ENCODE data around the gene HLA-F. TPM values are rescaled to one million over a fixed set of nuclear protein-coding genes. Genes with fewer than 3 reads are reported as not detected.
A peak's percentile ranks its signal among the peaks of the same experiment; 100 is the strongest.

The HLA-F gene
- total RNA-seq, 1 donor from 2014 or later = 736 TPM

DNA sequence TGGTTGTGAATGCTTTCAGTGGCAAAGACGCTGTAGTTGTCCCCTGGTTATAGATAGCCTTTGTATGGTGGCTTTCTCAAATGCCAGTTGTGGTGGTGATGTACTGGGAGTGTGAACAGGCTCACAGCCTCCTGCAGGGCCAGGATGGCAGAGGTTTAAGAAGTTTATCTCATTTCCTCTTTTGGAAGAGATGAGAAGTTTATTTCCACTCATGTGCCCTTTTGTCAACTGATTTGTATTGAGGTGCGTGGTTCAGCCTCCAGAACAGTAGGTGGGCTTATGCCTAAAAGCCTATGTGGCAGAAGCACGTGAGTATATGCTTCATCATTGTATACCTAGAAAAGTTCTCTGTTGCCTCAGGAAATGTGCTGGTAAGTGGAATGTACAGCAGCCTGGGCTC lies 28.6 kb upstream of the HLA-F start:
- peaks cover 4% of the 10 kb centered on the region for H3K4me1 Mint-ChIP-seq
- POLR2A ChIA-PET = interaction anchor here (0.7 kb wide), 2 partner anchors 9 to 35 kb away, joined by 3 to 5 read pairs; no protein-coding TSS in a partner anchor

DNA sequence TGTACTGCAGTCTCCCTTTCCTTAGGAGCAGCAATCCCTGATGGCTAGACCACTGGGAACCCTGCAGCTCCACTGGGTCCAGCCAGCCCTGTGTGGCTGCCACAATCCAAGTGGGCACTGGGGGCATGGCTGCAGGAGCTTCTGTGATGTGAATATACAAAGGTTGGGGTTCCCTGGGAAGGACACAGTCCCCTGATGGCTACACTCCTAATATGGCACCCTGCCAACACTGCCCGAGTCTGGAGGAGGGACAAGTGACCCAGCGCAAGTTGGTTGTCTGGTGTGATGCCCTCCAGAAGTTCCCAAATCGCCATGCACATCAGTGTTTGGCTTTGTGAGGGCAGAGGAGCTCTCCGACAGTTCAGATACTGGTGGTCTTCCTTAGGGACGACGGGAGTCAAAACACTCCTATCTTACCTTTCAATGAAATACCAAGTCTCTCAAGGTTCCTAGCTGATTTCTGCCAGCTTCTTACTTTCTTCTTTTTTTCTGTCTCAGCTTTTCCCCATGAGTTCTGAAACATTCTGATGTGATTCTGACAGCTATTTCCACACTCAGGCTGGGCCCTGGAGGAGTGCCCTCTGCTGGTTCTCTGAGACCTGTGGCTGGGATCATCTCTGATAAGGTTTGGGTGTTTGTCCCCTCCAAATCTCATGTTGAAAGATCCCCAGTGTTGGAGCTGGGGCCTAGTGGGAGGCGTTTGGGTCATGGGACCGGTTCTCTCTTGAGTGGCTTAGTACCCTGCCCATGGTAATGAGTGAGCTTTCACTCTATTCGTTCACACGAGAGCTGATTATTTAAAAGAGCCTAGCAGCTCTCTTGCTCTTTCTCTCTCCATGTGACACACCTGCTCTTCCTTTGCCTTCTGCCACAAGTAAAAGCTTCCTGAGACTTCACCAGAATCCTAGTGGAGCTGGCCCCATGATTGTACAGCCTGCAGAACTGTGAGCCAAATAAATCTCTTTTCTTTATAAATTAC lies 26.8 kb upstream of the HLA-F start:
- TF ChIP-seq, protein P1, sequence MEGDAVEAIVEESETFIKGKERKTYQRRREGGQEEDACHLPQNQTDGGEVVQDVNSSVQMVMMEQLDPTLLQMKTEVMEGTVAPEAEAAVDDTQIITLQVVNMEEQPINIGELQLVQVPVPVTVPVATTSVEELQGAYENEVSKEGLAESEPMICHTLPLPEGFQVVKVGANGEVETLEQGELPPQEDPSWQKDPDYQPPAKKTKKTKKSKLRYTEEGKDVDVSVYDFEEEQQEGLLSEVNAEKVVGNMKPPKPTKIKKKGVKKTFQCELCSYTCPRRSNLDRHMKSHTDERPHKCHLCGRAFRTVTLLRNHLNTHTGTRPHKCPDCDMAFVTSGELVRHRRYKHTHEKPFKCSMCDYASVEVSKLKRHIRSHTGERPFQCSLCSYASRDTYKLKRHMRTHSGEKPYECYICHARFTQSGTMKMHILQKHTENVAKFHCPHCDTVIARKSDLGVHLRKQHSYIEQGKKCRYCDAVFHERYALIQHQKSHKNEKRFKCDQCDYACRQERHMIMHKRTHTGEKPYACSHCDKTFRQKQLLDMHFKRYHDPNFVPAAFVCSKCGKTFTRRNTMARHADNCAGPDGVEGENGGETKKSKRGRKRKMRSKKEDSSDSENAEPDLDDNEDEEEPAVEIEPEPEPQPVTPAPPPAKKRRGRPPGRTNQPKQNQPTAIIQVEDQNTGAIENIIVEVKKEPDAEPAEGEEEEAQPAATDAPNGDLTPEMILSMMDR (IDR thresholded peaks at IDR 0.05) = no peak
- DNase-seq = no peak

More for the DNA sequence above, 28.6 kb upstream of the HLA-F start:
- Mint-ChIP-seq H3K9me3 (peaks cover 4% of the 10 kb centered on the region), H3K4me3 (no peak overlapping the region), H3K36me3 (ENCODE audit: low read depth) (peaks cover 2% of the 10 kb centered on the region), H3K27me3 (peaks cover 1% of the 10 kb centered on the region), H3K27ac (no peak overlapping the region)
- ATAC-seq (ENCODE audit: low read depth) (no peak), DNase-seq (no peak)
- CTCF ChIA-PET = no interaction called here
- TF ChIP-seq, protein P1 (IDR thresholded peaks at IDR 0.05) = no peak
- intact Hi-C loops (cut with micrococcal nuclease) = no loop called here

DNA sequence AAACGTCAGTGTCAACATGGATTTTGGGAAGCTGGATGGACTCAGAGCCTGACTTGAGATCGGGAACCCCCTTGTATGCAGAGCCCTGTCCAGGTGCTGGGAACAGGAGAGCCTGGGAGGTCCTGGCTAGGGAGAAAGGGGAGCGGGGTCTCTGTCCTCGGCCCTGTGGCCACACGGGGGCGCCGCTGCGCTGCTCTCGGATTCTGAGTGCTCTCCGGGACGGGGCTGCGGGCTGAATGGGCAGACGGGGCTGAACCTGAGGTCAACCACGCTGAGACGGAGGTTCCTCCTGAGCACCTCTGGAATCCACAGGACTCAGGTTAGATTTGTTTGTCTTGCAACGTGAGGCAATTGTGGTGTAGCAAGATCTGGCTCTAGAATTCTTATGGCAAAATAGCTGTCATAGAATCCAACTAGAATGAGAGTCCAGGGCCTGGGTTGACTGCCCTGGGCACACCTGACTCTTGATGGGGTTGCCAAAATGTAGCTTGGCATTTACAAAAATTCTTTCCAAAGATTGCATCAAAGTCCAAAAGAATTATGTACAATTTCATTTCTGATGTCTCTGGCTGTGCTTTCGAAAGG lies 20.6 kb upstream of the HLA-F start:
- no peak overlapping the region for H3K27ac Mint-ChIP-seq
- ATAC-seq (ENCODE audit: low read depth) (no peak), DNase-seq (peak; percentile 31)
- ChIA-PET CTCF (interaction anchor here (1.0 to 1.1 kb wide), 3 partner anchors 36 to 132 kb away, joined by 3 to 9 read pairs (median 3); no protein-coding TSS in a partner anchor), POLR2A (no interaction called here)
- H3K4me3 Mint-ChIP-seq = no peak overlapping the region
- no peaks in the 10 kb centered on the region for H3K4me1 Mint-ChIP-seq
- H3K9me3 Mint-ChIP-seq = no peaks in the 10 kb centered on the region
- no peaks in the 10 kb centered on the region for H3K36me3 Mint-ChIP-seq (ENCODE audit: low read depth)
- H3K27me3 Mint-ChIP-seq = peaks cover 31% of the 10 kb centered on the region
- intact Hi-C loops (cut with micrococcal nuclease) = no loop called here
- TF ChIP-seq, protein P1 (IDR thresholded peaks at IDR 0.05) = no peak

More for the DNA sequence above, 26.8 kb upstream of the HLA-F start:
- intact Hi-C loops (cut with micrococcal nuclease) = no loop called here
- H3K27ac Mint-ChIP-seq = no peak overlapping the region
- H3K4me3 Mint-ChIP-seq = no peak overlapping the region
- H3K9me3 Mint-ChIP-seq = peaks cover 4% of the 10 kb centered on the region
- CTCF ChIA-PET = interaction anchor here (1.3 to 1.9 kb wide), 3 partner anchors 9 to 42 kb away, joined by 4 to 9 read pairs (median 4); no protein-coding TSS in a partner anchor
- peaks cover 2% of the 10 kb centered on the region for H3K36me3 Mint-ChIP-seq (ENCODE audit: low read depth)
- ATAC-seq (ENCODE audit: low read depth) = peak; percentile 42
- H3K27me3 Mint-ChIP-seq = peaks cover 5% of the 10 kb centered on the region
- peaks cover 4% of the 10 kb centered on the region for H3K4me1 Mint-ChIP-seq
- POLR2A ChIA-PET = interaction anchor here (0.6 to 1.0 kb wide), 3 partner anchors 13 to 46 kb away, joined by 3 to 10 read pairs (median 6); no protein-coding TSS in a partner anchor

DNA sequence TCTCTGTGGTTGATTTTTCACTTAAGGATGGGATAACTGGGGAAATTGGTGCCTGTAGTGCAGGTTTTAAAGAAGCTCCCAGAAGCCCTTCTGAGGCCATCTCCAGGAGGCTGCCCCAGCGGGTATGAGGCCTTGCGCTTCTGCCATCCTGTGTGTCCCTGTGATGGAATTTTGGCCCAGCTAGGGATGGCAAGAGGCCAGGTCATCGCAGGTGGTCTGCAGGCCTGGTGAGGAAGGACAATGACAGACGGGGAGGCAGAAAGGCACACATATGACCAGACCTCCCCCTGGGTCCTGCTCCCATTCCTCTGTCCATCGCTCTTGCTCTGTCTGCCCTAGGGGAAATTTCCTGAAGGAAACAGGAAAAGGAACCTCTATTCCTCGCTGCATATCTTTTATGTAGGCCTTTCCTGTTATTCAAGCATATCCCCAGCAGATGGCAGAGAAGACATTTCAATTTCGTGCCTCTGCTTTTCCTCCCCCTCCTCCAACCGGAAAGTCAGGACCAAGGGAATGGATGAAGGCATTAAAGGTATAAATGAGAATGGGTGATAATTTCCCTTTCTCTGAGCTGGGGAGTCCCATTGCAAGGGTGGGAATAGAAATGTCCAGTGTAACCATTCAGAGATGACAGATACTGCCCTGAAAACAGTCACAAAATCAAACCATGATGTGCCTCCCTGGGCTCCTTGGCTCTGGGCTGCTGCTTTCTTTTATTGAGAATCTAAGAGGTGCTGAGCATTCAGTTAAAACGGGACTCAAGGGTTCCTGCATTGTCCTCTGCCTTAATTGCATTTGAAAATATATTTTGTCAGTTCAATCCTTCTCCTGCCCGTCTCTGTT lies 17.6 kb upstream of the HLA-F start:
- DNase-seq (no peak), ATAC-seq (ENCODE audit: low read depth) (no peak)
- intact Hi-C loops (cut with micrococcal nuclease) = loop anchor here (1.0 kb wide), 2 partner anchors 48 to 130 kb away; no protein-coding TSS in a partner anchor
- H3K4me3 Mint-ChIP-seq = no peak overlapping the region
- CTCF ChIA-PET = interaction anchor here (0.9 to 3.4 kb wide), 7 partner anchors 9 to 129 kb away, joined by 3 to 17 read pairs (median 5); no protein-coding TSS in a partner anchor
- TF ChIP-seq, protein P1 (IDR thresholded peaks at IDR 0.05) = no peak
- no peak overlapping the region for H3K27ac Mint-ChIP-seq
- H3K27me3 Mint-ChIP-seq = peaks cover 26% of the 10 kb centered on the region
- H3K36me3 Mint-ChIP-seq (ENCODE audit: low read depth) = no peaks in the 10 kb centered on the region
- POLR2A ChIA-PET = no interaction called here
- peaks cover 17% of the 10 kb centered on the region for H3K4me1 Mint-ChIP-seq
- no peaks in the 10 kb centered on the region for H3K9me3 Mint-ChIP-seq
